Neural cell (in vitro differentiated cells): Measurements from ENCODE around the gene NEK6. TPM values are rescaled to one million over a fixed set of nuclear protein-coding genes. Genes with fewer than 3 reads are reported as not detected.

Experiments used
- H2AFZ ChIP-seq: fragments of 200-600, 300-800 bp; sonication (generic), shearing (Covaris generic); 2 replicates; pipeline ENCODE4 v1.6.0; 2014; ENCODE audit warnings: low read depth, mild to moderate bottlenecking, antibody characterized with exemption, low read length, moderate library complexity
- H3F3A ChIP-seq: fragments of 200-600 bp; shearing (Covaris generic); 2 replicates; pipeline ENCODE4 v1.6.1; 2016; ENCODE audit warnings: mild to moderate bottlenecking, moderate library complexity, mixed read lengths, antibody characterized with exemption, low read length; ENCODE audit not compliant: insufficient read depth, poor library complexity, severe bottlenecking
- H3K27ac ChIP-seq: fragments of 200-600, 300-800 bp; sonication (generic), shearing (Covaris generic); 2 replicates; pipeline ENCODE4 v1.5.1; 2014; ENCODE audit warnings: mild to moderate bottlenecking, low read length, moderate library complexity
- H3K27me3 ChIP-seq: fragments of 300-800, 200-600 bp; sonication (generic), shearing (Covaris generic); 2 replicates; pipeline ENCODE4 v1.6.0; 2014; ENCODE audit warnings: mild to moderate bottlenecking, low read depth, low read length, moderate library complexity; ENCODE audit not compliant: insufficient read depth
- H3K36me3 ChIP-seq: fragments of 300-800, 200-600 bp; sonication (generic), shearing (Covaris generic); 2 replicates; pipeline ENCODE4 v1.5.1; 2014; ENCODE audit warnings: mild to moderate bottlenecking, antibody characterized with exemption, low read length, moderate library complexity; ENCODE audit not compliant: insufficient read depth
- H3K4me2 ChIP-seq: fragments of 300-800, 200-600 bp; sonication (generic), shearing (Covaris generic); 2 replicates; pipeline ENCODE4 v1.6.0; 2014; ENCODE audit warnings: mild to moderate bottlenecking, low read length
- H3K4me3 ChIP-seq: fragments of 300-800, 200-600 bp; sonication (generic), shearing (Covaris generic); 2 replicates; pipeline ENCODE4 v1.5.1; 2014; ENCODE audit warnings: mild to moderate bottlenecking, low read length, moderate library complexity
- H3K79me2 ChIP-seq: fragments of 200-600 bp; shearing (Covaris generic); replicated peaks from 2 replicates; pipeline ENCODE4 v1.6.0; 2014; ENCODE audit warnings: mild to moderate bottlenecking, low read length, moderate library complexity; ENCODE audit not compliant: insufficient read depth
- H3K9ac ChIP-seq: fragments of 300-800, 200-600 bp; sonication (generic), shearing (Covaris generic); 2 replicates; pipeline ENCODE4 v1.6.1; 2016; ENCODE audit warnings: mild to moderate bottlenecking, low read length, mixed read lengths
- H3K9me2 ChIP-seq: fragments of 200-600 bp; shearing (Covaris generic); 2 replicates; pipeline ENCODE4 v1.6.1; 2016; ENCODE audit warnings: mild to moderate bottlenecking, low read length, mixed read lengths; ENCODE audit not compliant: insufficient read depth
- H3K9me3 ChIP-seq: fragments of 200-600, 300-800 bp; sonication (generic), shearing (Covaris generic); 2 replicates; pipeline ENCODE4 v1.6.1; 2016; ENCODE audit warnings: mild to moderate bottlenecking, mixed run types, low read length, moderate library complexity, mixed read lengths
- H4K20me1 ChIP-seq: fragments of 200-600 bp; shearing (Covaris generic); 2 replicates; pipeline ENCODE4 v1.6.1; 2016; ENCODE audit warnings: mild to moderate bottlenecking, mixed run types; ENCODE audit not compliant: insufficient read depth
- CTCF ChIP-seq: fragments of 450-650 bp; IDR thresholded peaks from 2 replicates; pipeline ENCODE4 v1.5.1; 2014; ENCODE audit warnings: antibody characterized with exemption, mild to moderate bottlenecking, moderate library complexity; ENCODE audit not compliant: poor library complexity, severe bottlenecking
- EP300 ChIP-seq: fragments of 450-650 bp; conservative IDR thresholded peaks from 2 replicates; pipeline ENCODE4 v1.6.1; 2014; ENCODE audit warnings: antibody characterized with exemption, mild to moderate bottlenecking, moderate library complexity; ENCODE audit not compliant: poor library complexity, severe bottlenecking
- EZH2 ChIP-seq: fragments of 200-600, 300-800 bp; shearing (Covaris generic), sonication (generic); IDR thresholded peaks from 2 replicates; pipeline ENCODE4 v1.6.1; 2014; ENCODE audit warnings: antibody characterized with exemption, low read length, borderline replicate concordance, mild to moderate bottlenecking; ENCODE audit not compliant: insufficient read depth, poor library complexity, severe bottlenecking
- MXI1 ChIP-seq: fragments of 450-650 bp; conservative IDR thresholded peaks from 2 replicates; pipeline ENCODE4 v1.6.1; 2014; ENCODE audit warnings: antibody characterized with exemption, mild to moderate bottlenecking; ENCODE audit not compliant: poor library complexity, severe bottlenecking
- POLR2AphosphoS5 ChIP-seq: IDR thresholded peaks from 2 replicates; pipeline ENCODE4 v1.6.1; 2012
- RAD21 ChIP-seq: fragments of 450-650 bp; conservative IDR thresholded peaks from 2 replicates; pipeline ENCODE4 v1.6.1; 2014; ENCODE audit warnings: antibody characterized with exemption, mild to moderate bottlenecking, moderate library complexity
- SMC3 ChIP-seq: fragments of 450-650 bp; conservative IDR thresholded peaks from 2 replicates; pipeline ENCODE4 v1.6.1; 2014; ENCODE audit warnings: antibody characterized with exemption, mild to moderate bottlenecking, moderate library complexity; ENCODE audit not compliant: poor library complexity
- TAF1 ChIP-seq: IDR thresholded peaks from 2 replicates; pipeline ENCODE4 v1.6.1; 2012; ENCODE audit warnings: low read depth
- polyA plus RNA-seq: library from polyadenylated mRNA; depleted of rRNA; stranded (reverse); fragments of >200 nt; gene quantifications from 2 replicates; pipeline ENCODE4 v1.2.3, GENCODE V29; 2014
- TF ChIP-seq, protein P1 (sequence below): IDR thresholded peaks from 2 replicates; pipeline ENCODE4 v1.6.1; 2012; ENCODE audit warnings: borderline replicate concordance

The NEK6 gene
- polyA plus RNA-seq, 1 donor from 2014 or later, result 4.6 TPM

- H3K4me2 ChIP-seq, result no peak overlapping the region
These were observed 116.1 kb downstream of the NEK6 start for GRCh38 chr9:124373851-124374250.

DNA sequence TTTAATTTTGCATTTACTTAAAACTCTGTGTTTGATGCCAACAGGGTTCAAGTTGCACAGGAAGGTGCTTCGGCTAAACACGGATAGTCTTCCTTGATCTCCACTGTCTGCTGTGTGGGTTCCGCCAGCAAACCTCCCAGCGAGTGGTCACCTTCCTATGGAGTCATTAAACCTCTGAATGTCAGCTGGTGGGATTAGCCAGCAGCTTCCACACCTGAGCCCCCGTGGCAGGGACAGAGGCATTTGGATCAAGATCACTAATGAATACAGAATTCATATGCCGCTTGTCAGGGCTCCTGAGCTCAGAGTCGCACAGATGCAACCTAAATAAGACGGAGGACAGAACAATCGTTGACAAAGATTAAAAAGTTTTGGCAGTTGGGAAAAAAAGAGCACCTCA, 118.0 kb downstream of the NEK6 start:
- H3K79me2 ChIP-seq, result peaks cover 4% of the 10 kb centered on the region
- no peaks in the 10 kb centered on the region for H3K36me3 ChIP-seq
- TF ChIP-seq TAF1 (no peak), RAD21 (no peak), CTCF (no peak), MXI1 (no peak), EZH2 (no peak), EP300 (no peak), POLR2AphosphoS5 (no peak), SMC3 (no peak)
- TF ChIP-seq, protein P1, sequence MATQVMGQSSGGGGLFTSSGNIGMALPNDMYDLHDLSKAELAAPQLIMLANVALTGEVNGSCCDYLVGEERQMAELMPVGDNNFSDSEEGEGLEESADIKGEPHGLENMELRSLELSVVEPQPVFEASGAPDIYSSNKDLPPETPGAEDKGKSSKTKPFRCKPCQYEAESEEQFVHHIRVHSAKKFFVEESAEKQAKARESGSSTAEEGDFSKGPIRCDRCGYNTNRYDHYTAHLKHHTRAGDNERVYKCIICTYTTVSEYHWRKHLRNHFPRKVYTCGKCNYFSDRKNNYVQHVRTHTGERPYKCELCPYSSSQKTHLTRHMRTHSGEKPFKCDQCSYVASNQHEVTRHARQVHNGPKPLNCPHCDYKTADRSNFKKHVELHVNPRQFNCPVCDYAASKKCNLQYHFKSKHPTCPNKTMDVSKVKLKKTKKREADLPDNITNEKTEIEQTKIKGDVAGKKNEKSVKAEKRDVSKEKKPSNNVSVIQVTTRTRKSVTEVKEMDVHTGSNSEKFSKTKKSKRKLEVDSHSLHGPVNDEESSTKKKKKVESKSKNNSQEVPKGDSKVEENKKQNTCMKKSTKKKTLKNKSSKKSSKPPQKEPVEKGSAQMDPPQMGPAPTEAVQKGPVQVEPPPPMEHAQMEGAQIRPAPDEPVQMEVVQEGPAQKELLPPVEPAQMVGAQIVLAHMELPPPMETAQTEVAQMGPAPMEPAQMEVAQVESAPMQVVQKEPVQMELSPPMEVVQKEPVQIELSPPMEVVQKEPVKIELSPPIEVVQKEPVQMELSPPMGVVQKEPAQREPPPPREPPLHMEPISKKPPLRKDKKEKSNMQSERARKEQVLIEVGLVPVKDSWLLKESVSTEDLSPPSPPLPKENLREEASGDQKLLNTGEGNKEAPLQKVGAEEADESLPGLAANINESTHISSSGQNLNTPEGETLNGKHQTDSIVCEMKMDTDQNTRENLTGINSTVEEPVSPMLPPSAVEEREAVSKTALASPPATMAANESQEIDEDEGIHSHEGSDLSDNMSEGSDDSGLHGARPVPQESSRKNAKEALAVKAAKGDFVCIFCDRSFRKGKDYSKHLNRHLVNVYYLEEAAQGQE, result no peak
- H4K20me1 ChIP-seq, result no peaks in the 10 kb centered on the region
- H3K9me2 ChIP-seq, result no peaks in the 10 kb centered on the region
- H3F3A ChIP-seq, result no peaks in the 10 kb centered on the region
- H3K27ac ChIP-seq, result no peak overlapping the region
- no peak overlapping the region for H2AFZ ChIP-seq
- H3K9ac ChIP-seq, result no peak overlapping the region
- H3K4me3 ChIP-seq, result no peak overlapping the region
- H3K4me2 ChIP-seq, result no peak overlapping the region
- H3K9me3 ChIP-seq, result no peaks in the 10 kb centered on the region
- H3K27me3 ChIP-seq, result no peaks in the 10 kb centered on the region

More at GRCh38 chr9:124373851-124374250, 116.1 kb downstream of the NEK6 start:
- no peak for TF ChIP-seq POLR2AphosphoS5
- TF ChIP-seq, protein P1, result no peak
- no peak for TF ChIP-seq TAF1
- TF ChIP-seq EZH2, result no peak
- no peak for TF ChIP-seq RAD21
- TF ChIP-seq CTCF, result no peak
- no peak for TF ChIP-seq SMC3
- no peak for TF ChIP-seq MXI1
- TF ChIP-seq EP300, result no peak
- H3K27ac ChIP-seq, result no peak overlapping the region
- peaks cover 4% of the 10 kb centered on the region for H3K79me2 ChIP-seq
- no peak overlapping the region for H3K9ac ChIP-seq
- H2AFZ ChIP-seq, result no peak overlapping the region
- no peaks in the 10 kb centered on the region for H3K9me3 ChIP-seq
- H3K4me3 ChIP-seq, result no peak overlapping the region
- no peaks in the 10 kb centered on the region for H3K36me3 ChIP-seq
- no peaks in the 10 kb centered on the region for H3K9me2 ChIP-seq
- no peaks in the 10 kb centered on the region for H3F3A ChIP-seq
- H4K20me1 ChIP-seq, result no peaks in the 10 kb centered on the region
- no peaks in the 10 kb centered on the region for H3K27me3 ChIP-seq
